Astrocyte of the cerebellum (primary cell): ENCODE measurements around the gene CAPS2.

Source experiments
- DNase-seq: peaks from one replicate; pipeline ENCODE4 v3.0.0-alpha.2; 2011; ENCODE audit warnings: low read depth
- H3K4me3 ChIP-seq: 2 replicates; pipeline ENCODE4 v1.5.1; 2011; ENCODE audit warnings: mild to moderate bottlenecking, low read depth, low read length, moderate library complexity
- CTCF ChIP-seq: IDR thresholded peaks from 2 replicates; pipeline ENCODE4 v1.5.1; 2012; ENCODE audit warnings: low read length, low read depth, moderate library complexity, mild to moderate bottlenecking; ENCODE audit errors: missing control alignments
- in situ Hi-C: cut with HindIII; loops from 2 replicates; pipeline ENCODE4 v1.10.0; 2017; ENCODE audit warnings: low sequenced_read_pairs

Gene CAPS2

GRCh38 chr12:75270157-75270556 lies 60.0 kb downstream of the CAPS2 start:
- no peak for DNase-seq
- no peak for TF ChIP-seq CTCF
- in situ Hi-C loops = no loop called here
- no peak overlapping the region for H3K4me3 ChIP-seq

- no peak for TF ChIP-seq CTCF
- in situ Hi-C loops = no loop called here
- no peak for DNase-seq
- H3K4me3 ChIP-seq = no peak overlapping the region
These were observed 60.9 kb downstream of the CAPS2 start for GRCh38 chr12:75269209-75269608.

- DNase-seq = no peak
- in situ Hi-C loops = no loop called here
These were observed 69.8 kb downstream of the CAPS2 start for GRCh38 chr12:75260316-75260715.

DNA sequence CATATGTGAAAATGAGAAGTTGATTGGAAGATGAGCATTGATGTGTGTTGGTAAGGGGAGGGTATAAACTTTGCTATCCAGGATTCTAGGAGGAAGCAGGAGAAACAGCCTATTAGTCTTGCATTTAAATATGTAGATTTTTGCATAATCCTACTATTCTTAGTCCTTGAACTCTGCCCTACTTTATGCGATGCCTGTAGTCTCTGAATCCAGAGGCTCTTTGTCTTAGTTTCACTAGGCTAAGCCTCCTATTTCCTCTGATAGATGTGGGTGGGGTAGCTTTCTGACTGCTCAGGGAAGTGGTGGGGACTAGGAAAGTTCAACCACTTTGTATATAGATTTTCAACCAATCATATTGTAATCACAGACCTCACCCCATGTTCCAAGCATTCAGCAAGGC lies 71.0 kb downstream of the CAPS2 start:
- in situ Hi-C loops = no loop called here
- no peak for TF ChIP-seq CTCF
- DNase-seq = no peak
- no peak overlapping the region for H3K4me3 ChIP-seq

More at GRCh38 chr12:75260316-75260715, 69.8 kb downstream of the CAPS2 start:
- no peak for TF ChIP-seq CTCF
- H3K4me3 ChIP-seq = no peak overlapping the region

DNA sequence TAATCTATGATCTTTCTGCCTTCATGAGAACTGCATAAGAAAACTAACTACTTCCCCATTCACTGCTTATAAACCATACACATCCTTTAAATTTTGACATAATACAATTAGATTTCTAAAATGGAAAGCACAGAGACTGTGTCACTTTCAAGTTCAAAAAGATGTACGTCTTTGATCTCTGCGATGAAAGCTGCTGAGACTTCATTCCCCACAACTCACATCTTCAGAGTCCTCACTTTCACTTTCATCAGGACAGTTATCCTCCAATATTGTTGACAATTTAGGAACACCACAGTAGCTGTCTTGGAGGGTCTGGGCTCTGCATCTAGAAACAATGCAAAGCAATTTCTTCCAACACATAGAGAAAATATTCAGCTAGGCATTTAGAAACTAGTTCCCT lies 72.6 kb downstream of the CAPS2 start:
- no peak overlapping the region for H3K4me3 ChIP-seq
- no peak for TF ChIP-seq CTCF
- DNase-seq = no peak
- in situ Hi-C loops = no loop called here

DNA sequence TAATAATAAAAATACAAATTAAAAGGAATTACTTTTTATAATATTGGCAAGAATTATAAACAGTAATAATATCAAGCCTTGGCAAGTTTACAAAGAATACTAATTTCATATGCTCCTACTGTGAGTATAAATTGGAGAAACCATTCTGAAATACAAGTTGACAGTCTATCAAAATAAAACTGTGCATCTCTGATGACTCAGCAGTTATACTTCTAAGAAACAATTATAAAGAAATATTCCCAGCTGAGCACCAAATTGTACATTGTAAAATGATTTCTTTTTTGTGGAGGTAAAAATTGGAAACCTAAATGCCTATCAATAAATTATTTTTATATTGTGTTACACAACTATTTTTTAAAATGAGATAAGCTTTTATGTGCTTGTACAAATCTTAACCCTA lies 85.0 kb downstream of the CAPS2 start:
- no peak for TF ChIP-seq CTCF
- DNase-seq = no peak
- H3K4me3 ChIP-seq = no peak overlapping the region
- in situ Hi-C loops = no loop called here

DNA sequence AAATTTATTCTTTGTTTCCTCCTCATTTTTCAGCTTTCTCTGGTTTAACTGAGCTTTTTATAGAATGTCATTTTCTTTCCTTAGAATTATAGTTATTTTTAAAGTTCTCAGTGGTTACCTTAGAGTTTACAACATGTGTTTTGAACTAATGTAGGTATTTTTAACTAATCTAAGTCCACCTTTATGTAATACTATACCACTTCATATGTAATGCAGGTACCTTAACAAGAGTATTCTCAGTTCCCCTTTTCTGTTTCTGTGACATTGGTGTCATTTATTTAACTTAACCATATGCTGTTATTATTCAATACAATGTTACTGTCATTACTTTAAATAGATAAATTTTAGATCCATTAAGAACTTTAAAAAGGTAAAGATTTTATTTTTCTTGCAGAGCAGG lies 90.1 kb downstream of the CAPS2 start:
- DNase-seq = no peak
- TF ChIP-seq CTCF = no peak
- H3K4me3 ChIP-seq = no peak overlapping the region
- in situ Hi-C loops = no loop called here
